HCT116 (cell line): ENCODE data around the gene DACT3.

ENCODE experiments used
- EZH2 ChIP-seq: fragments of 200-600 bp; sonication (generic); IDR thresholded peaks from 2 replicates; pipeline ENCODE4 v1.6.1; 2017; ENCODE audit warnings: antibody characterized with exemption, mixed run types
- JUND ChIP-seq: IDR thresholded peaks from 2 replicates; pipeline ENCODE4 v1.6.1; 2012
- POLR2A ChIP-seq: IDR thresholded peaks from 2 replicates; pipeline ENCODE4 v1.7.0; 2011; ENCODE audit warnings: borderline replicate concordance; ENCODE audit not compliant: insufficient read depth, insufficient read length; ENCODE audit errors: extremely low read depth
- POLR2AphosphoS5 ChIP-seq: IDR thresholded peaks from 2 replicates; pipeline ENCODE4 v1.6.1; 2011; ENCODE audit warnings: mild to moderate bottlenecking, low read depth, low read length, moderate library complexity
- SP1 ChIP-seq: IDR thresholded peaks from 2 replicates; pipeline ENCODE4 v1.6.1; 2012; ENCODE audit warnings: low read depth
- YY1 ChIP-seq: IDR thresholded peaks from 2 replicates; pipeline ENCODE4 v1.6.1; 2011; ENCODE audit warnings: low read length, low read depth, moderate library complexity, mild to moderate bottlenecking; ENCODE audit not compliant: insufficient replicate concordance; ENCODE audit errors: extremely low read depth
- TF ChIP-seq, protein P1 (sequence below), 3 experiments: fragments of 200-600 bp in 1 of 3; sonication (generic) in 1 of 3; IDR thresholded peaks in 2 of 3; conservative IDR thresholded peaks in 1 of 3; 2 replicates each; pipeline ENCODE4 v1.5.1; 2012 to 2017; ENCODE audit warnings: low read depth in 2 of 3, low read length in 2 of 3, antibody characterized with exemption in 1 of 3, borderline replicate concordance in 1 of 3, control low read depth in 1 of 3, mild to moderate bottlenecking in 1 of 3, mixed read lengths in 1 of 3, mixed run types in 1 of 3, moderate library complexity in 1 of 3; ENCODE audit not compliant: insufficient read depth in 1 of 3
- TF ChIP-seq, protein P2 (sequence below): IDR thresholded peaks from 2 replicates; pipeline ENCODE4 v1.6.1; 2012
- TF ChIP-seq, protein P3 (sequence below): IDR thresholded peaks from 2 replicates; pipeline ENCODE4 v1.6.1; 2012

DNA sequence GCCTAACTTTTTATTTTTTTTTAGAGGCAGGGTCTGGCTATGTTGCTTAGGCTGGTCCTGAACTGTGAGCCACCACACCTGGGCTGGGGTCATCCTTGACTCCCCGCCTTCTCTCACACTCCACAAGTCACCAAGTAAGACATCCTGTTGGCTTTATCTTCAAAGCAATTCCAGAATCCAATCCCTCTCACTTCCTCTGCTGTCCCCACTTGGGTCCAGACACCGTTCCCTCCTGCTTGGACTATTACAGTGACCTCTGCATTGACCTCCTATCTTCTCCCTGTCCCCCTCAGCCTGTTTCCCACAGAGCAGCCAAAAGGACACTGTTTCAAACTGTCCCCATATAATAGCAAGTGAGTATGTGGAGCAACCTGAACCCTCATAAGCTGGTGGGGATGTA lies 20.3 kb downstream of the DACT3 start:
- TF ChIP-seq, protein P1, sequence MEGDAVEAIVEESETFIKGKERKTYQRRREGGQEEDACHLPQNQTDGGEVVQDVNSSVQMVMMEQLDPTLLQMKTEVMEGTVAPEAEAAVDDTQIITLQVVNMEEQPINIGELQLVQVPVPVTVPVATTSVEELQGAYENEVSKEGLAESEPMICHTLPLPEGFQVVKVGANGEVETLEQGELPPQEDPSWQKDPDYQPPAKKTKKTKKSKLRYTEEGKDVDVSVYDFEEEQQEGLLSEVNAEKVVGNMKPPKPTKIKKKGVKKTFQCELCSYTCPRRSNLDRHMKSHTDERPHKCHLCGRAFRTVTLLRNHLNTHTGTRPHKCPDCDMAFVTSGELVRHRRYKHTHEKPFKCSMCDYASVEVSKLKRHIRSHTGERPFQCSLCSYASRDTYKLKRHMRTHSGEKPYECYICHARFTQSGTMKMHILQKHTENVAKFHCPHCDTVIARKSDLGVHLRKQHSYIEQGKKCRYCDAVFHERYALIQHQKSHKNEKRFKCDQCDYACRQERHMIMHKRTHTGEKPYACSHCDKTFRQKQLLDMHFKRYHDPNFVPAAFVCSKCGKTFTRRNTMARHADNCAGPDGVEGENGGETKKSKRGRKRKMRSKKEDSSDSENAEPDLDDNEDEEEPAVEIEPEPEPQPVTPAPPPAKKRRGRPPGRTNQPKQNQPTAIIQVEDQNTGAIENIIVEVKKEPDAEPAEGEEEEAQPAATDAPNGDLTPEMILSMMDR (IDR thresholded peaks at IDR 0.05 in 2 of 3, conservative IDR thresholded peaks at IDR 0.05 in 1 of 3; ENCODE audit: borderline replicate concordance in 1 of 3, insufficient read depth in 1 of 3, low read depth in 2 of 3, low read length in 2 of 3), result no peak
- TF ChIP-seq JUND (no peak), YY1 (no peak), POLR2A (no peak), EZH2 (no peak), SP1 (no peak), POLR2AphosphoS5 (no peak)
- TF ChIP-seq, protein P2, sequence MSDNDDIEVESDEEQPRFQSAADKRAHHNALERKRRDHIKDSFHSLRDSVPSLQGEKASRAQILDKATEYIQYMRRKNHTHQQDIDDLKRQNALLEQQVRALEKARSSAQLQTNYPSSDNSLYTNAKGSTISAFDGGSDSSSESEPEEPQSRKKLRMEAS, result no peak
- TF ChIP-seq, protein P3, sequence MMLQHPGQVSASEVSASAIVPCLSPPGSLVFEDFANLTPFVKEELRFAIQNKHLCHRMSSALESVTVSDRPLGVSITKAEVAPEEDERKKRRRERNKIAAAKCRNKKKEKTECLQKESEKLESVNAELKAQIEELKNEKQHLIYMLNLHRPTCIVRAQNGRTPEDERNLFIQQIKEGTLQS, result no peak
